K562 (cell line): ENCODE data around the gene MSH2. TPM values are rescaled to one million over a fixed set of nuclear protein-coding genes. Genes with fewer than 3 reads are reported as not detected.

Source experiments
- CAMTA2 ChIP-seq: fragments of 250-450 bp; sonication (Bioruptor Pico); conservative IDR thresholded peaks from 2 replicates; pipeline ENCODE4 v1.5.1; 2022
- CBX5 ChIP-seq: IDR thresholded peaks from 2 replicates; pipeline ENCODE4 v1.6.1; 2014; ENCODE audit warnings: low read depth, borderline replicate concordance
- CREM ChIP-seq: IDR thresholded peaks from 2 replicates; pipeline ENCODE4 v1.6.1; 2014; ENCODE audit warnings: antibody characterized with exemption, low read depth
- ELF4 ChIP-seq: fragments of 450-650 bp; formaldehyde crosslinking; IDR thresholded peaks from 2 replicates; pipeline ENCODE4 v1.4.0; 2022; ENCODE audit warnings: missing genetic modification characterization
- FIP1L1 ChIP-seq: fragments of 200-400 bp; formaldehyde crosslinking; IDR thresholded peaks from 2 replicates; pipeline ENCODE4 v1.6.1; 2018; ENCODE audit warnings: mild to moderate bottlenecking, low read depth, low read length; ENCODE audit not compliant: poor library complexity, severe bottlenecking
- FOSL1 ChIP-seq: fragments of 200-800 bp; sonication (Bioruptor generic); conservative IDR thresholded peaks from 2 replicates; pipeline ENCODE4 v1.6.1; 2016; ENCODE audit warnings: missing genetic modification characterization, missing compliant biosample characterization
- KLF10 ChIP-seq: fragments of 250-450 bp; sonication (Bioruptor Pico); IDR thresholded peaks from 2 replicates; pipeline ENCODE4 v1.6.1; 2021; ENCODE audit warnings: matching md5 sums
- MECOM ChIP-seq: fragments of 250-450 bp; sonication (Bioruptor Pico); IDR thresholded peaks from 2 replicates; pipeline ENCODE4 v1.8.0; 2022; ENCODE audit warnings: inconsistent platforms
- POLR2AphosphoS2 ChIP-seq: IDR thresholded peaks from 2 replicates; pipeline ENCODE4 v1.6.1; 2012; ENCODE audit warnings: low read length, improper control_type of control experiment
- RB1 ChIP-seq: fragments of 450-650 bp; IDR thresholded peaks from 2 replicates; pipeline ENCODE4 v1.6.1; 2017; ENCODE audit warnings: low read depth, mild to moderate bottlenecking
- RHOXF2B ChIP-seq: fragments of 250-450 bp; sonication (Bioruptor Pico); conservative IDR thresholded peaks from 2 replicates; pipeline ENCODE4 v1.5.1; 2021
- SETDB1 ChIP-seq: IDR thresholded peaks from one replicate; pipeline ENCODE4 v1.6.1; 2012; ENCODE audit warnings: low read length, control low read depth, inconsistent platforms
- SOX6 ChIP-seq: fragments of 450-650 bp; IDR thresholded peaks from 2 replicates; pipeline ENCODE4 v1.6.1; 2014; ENCODE audit warnings: mild to moderate bottlenecking
- TRIM24 ChIP-seq, 2 experiments: fragments of 450-650 bp; IDR thresholded peaks; 2 replicates each; pipeline ENCODE4 v1.6.1; 2016
- ZBTB2 ChIP-seq: fragments of 450-650 bp; IDR thresholded peaks from 2 replicates; pipeline ENCODE4 v1.6.1; 2016; ENCODE audit warnings: antibody characterized with exemption
- ZBTB43 ChIP-seq: sonication (generic); formaldehyde crosslinking; IDR thresholded peaks from 2 replicates; pipeline ENCODE4 v1.8.0; 2023; ENCODE audit warnings: mild to moderate bottlenecking, missing genetic modification reagents
- ZNF354B ChIP-seq: fragments of 250-450 bp; sonication (Bioruptor Pico); IDR thresholded peaks from 2 replicates; pipeline ENCODE4 v1.4.0; 2020
- ZNF507 ChIP-seq: conservative IDR thresholded peaks from 2 replicates; pipeline ENCODE4 v1.6.1; 2017; ENCODE audit warnings: missing genetic modification characterization, missing compliant biosample characterization
- ZNF57 ChIP-seq: fragments of 450-650 bp; formaldehyde crosslinking; IDR thresholded peaks from 2 replicates; pipeline ENCODE4 v1.4.0; 2020; ENCODE audit warnings: mild to moderate bottlenecking, moderate library complexity
- ZNF77 ChIP-seq: fragments of 250-450 bp; sonication (Bioruptor Pico); IDR thresholded peaks from 2 replicates; pipeline ENCODE4 v1.5.0; 2020
- polyA plus RNA-seq, 8 experiments: library from polyadenylated mRNA; depleted of rRNA in 4 of 8; stranded (reverse) in 5 of 8; unstranded in 3 of 8; fragments of >200 nt; fragmentation: Nextera tagmentation in 2 of 8; fragmentation: Illumina TruSeq in 1 of 8; extraction: Ambion mirVana in 2 of 8; extraction: Trizol in 1 of 8; gene quantifications; 2 replicates each; pipeline versions ENCODE4 v1.2.1 to v1.2.3, GENCODE V29; 2011 to 2014; ENCODE audit warnings: inconsistent platforms in 1 of 8, missing spikeins in 1 of 8
- total RNA-seq, 7 experiments: library from RNA; depleted of rRNA in 6 of 7; stranded (reverse); fragments of >200 nt in 6 of 7; fragmentation: Illumina TruSeq in 2 of 7; extraction: Trizol in 2 of 7; gene quantifications; 2 replicates each; pipeline versions ENCODE4 v1.2.1 to v1.2.3, GENCODE V29; 2011 to 2021; ENCODE audit warnings: low replicate concordance in 1 of 7
- TF ChIP-seq, protein P1 (sequence below): fragments of 250-450 bp; sonication (Bioruptor Pico); IDR thresholded peaks from 2 replicates; pipeline ENCODE4 v1.4.0; 2020

Gene MSH2
- total and polyA plus RNA-seq, 9 of the 15 experiments (the other 6 are each of a cell fraction or from before 2014, with no cell fraction given): 51.8 to 139 (median 113) TPM

- peak; percentile 83 for TF ChIP-seq ZBTB43 (CRISPR knock-in tag)
- TF ChIP-seq RHOXF2B (CRISPR knock-in tag): no peak
- TF ChIP-seq ZNF77 (CRISPR knock-in tag): no peak
- TF ChIP-seq TRIM24 (IDR thresholded peaks at IDR 0.05): peak in 1 of 2 experiments; percentile 44; a peak in 1 of 4 replicates
- TF ChIP-seq, protein P1, sequence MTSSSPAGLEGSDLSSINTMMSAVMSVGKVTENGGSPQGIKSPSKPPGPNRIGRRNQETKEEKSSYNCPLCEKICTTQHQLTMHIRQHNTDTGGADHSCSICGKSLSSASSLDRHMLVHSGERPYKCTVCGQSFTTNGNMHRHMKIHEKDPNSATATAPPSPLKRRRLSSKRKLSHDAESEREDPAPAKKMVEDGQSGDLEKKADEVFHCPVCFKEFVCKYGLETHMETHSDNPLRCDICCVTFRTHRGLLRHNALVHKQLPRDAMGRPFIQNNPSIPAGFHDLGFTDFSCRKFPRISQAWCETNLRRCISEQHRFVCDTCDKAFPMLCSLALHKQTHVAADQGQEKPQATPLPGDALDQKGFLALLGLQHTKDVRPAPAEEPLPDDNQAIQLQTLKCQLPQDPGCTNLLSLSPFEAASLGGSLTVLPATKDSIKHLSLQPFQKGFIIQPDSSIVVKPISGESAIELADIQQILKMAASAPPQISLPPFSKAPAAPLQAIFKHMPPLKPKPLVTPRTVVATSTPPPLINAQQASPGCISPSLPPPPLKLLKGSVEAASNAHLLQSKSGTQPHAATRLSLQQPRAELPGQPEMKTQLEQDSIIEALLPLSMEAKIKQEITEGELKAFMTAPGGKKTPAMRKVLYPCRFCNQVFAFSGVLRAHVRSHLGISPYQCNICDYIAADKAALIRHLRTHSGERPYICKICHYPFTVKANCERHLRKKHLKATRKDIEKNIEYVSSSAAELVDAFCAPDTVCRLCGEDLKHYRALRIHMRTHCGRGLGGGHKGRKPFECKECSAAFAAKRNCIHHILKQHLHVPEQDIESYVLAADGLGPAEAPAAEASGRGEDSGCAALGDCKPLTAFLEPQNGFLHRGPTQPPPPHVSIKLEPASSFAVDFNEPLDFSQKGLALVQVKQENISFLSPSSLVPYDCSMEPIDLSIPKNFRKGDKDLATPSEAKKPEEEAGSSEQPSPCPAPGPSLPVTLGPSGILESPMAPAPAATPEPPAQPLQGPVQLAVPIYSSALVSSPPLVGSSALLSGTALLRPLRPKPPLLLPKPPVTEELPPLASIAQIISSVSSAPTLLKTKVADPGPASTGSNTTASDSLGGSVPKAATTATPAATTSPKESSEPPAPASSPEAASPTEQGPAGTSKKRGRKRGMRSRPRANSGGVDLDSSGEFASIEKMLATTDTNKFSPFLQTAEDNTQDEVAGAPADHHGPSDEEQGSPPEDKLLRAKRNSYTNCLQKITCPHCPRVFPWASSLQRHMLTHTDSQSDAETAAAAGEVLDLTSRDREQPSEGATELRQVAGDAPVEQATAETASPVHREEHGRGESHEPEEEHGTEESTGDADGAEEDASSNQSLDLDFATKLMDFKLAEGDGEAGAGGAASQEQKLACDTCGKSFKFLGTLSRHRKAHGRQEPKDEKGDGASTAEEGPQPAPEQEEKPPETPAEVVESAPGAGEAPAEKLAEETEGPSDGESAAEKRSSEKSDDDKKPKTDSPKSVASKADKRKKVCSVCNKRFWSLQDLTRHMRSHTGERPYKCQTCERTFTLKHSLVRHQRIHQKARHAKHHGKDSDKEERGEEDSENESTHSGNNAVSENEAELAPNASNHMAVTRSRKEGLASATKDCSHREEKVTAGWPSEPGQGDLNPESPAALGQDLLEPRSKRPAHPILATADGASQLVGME (CRISPR knock-in tag): no peak
- TF ChIP-seq ZBTB2: peak; percentile 94
- peak; percentile 93 for TF ChIP-seq RB1
- TF ChIP-seq ZNF57 (CRISPR knock-in tag): no peak
- TF ChIP-seq CAMTA2: no peak
- TF ChIP-seq MECOM: no peak
- TF ChIP-seq ELF4 (CRISPR knock-in tag): no peak
- no peak for TF ChIP-seq ZNF507 (tag)
- TF ChIP-seq FIP1L1: peak; percentile 92
- TF ChIP-seq ZNF354B: no peak
- TF ChIP-seq SETDB1: no peak
- TF ChIP-seq CREM: peak; percentile 67
- no peak for TF ChIP-seq SOX6
- no peak for TF ChIP-seq POLR2AphosphoS2
- no peak for TF ChIP-seq FOSL1 (tag)
- TF ChIP-seq KLF10 (CRISPR knock-in tag): no peak
- no peak for TF ChIP-seq CBX5
Measured at GRCh38 chr2:47402805-47403608, at the start of gene MSH2 (continued).
